ENCODE results near the gene EPB41.

- TF ChIP-seq ELF1 (IDR thresholded peaks at IDR 0.05; ENCODE audit: borderline replicate concordance, low read depth), result no peak
- no peak for TF ChIP-seq CTCF (IDR thresholded peaks at IDR 0.05 in 2 of 3, conservative IDR thresholded peaks at IDR 0.05 in 1 of 3; ENCODE audit: borderline replicate concordance in 1 of 3, insufficient read depth in 1 of 3, low read depth in 2 of 3, low read length in 2 of 3)
- no peak for TF ChIP-seq SP1 (IDR thresholded peaks at IDR 0.05; ENCODE audit: low read depth)
- no peak for TF ChIP-seq CEBPB (IDR thresholded peaks at IDR 0.05; ENCODE audit: low read depth)
- TF ChIP-seq EZH2phosphoT487 (IDR thresholded peaks at IDR 0.05; ENCODE audit: borderline replicate concordance), result no peak
- TF ChIP-seq EZH2 (IDR thresholded peaks at IDR 0.05), result no peak
- TF ChIP-seq SIN3A (IDR thresholded peaks at IDR 0.05; ENCODE audit: low read depth), result no peak
- TF ChIP-seq RAD21 (IDR thresholded peaks at IDR 0.05; ENCODE audit: low read depth), result no peak
- TF ChIP-seq, protein P1, sequence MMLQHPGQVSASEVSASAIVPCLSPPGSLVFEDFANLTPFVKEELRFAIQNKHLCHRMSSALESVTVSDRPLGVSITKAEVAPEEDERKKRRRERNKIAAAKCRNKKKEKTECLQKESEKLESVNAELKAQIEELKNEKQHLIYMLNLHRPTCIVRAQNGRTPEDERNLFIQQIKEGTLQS (IDR thresholded peaks at IDR 0.05), result no peak
- no peak for TF ChIP-seq ZNF274 (IDR thresholded peaks at IDR 0.05; ENCODE audit: low read depth, low read length)
Observed at GRCh38 chr1:28864695-28865094, 49.7 kb upstream of the EPB41 start.
